GM23248 (cell line): ENCODE data around the gene IL1A.

Experiments used
- EZH2 ChIP-seq: fragments of 200-600 bp; sonication (generic); IDR thresholded peaks from 2 replicates; pipeline ENCODE4 v1.6.1; 2018; ENCODE audit warnings: antibody characterized with exemption, mild to moderate bottlenecking; ENCODE audit not compliant: insufficient read depth, poor library complexity, severe bottlenecking
- EZH2phosphoT487 ChIP-seq: fragments of 200-600 bp; sonication (generic); IDR thresholded peaks from 2 replicates; pipeline ENCODE4 v1.6.1; 2018; ENCODE audit warnings: antibody characterized with exemption, moderate library complexity, mild to moderate bottlenecking, low read depth; ENCODE audit not compliant: insufficient read depth

DNA sequence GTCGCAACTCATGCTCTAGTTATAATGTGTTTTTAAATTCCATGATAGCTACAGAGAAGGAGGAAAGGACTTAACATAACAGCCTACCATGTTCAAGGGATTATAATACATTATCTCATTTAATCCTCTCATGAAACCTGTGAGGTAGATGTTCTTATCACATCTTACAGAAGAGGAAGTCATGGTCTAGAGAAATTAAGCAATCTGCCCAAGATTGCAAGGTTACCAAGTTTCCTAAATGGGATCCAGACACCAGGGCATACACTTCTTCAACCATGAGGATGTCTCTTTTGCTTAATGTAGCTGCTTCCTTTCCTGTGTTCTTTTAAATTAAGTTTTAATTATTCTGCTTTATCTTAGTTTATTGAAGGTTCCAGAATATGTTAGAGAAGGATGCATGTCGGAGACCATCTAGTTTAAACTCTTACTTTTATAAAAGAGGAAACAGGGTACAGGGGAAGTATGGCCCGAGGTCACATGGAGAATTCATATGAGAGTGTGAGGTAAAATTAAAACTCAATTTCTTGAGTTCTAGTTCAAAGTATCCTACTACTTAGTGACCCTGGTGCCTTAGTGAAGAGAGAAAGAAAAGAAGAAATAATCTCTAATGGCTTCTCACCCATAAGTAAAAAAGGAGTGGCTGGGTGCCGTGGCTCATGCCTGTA, 3.6 kb upstream of the IL1A start:
- TF ChIP-seq EZH2 (no peak), EZH2phosphoT487 (no peak)
